ENCODE data around the gene COPS9.

COPS9 gene

DNA sequence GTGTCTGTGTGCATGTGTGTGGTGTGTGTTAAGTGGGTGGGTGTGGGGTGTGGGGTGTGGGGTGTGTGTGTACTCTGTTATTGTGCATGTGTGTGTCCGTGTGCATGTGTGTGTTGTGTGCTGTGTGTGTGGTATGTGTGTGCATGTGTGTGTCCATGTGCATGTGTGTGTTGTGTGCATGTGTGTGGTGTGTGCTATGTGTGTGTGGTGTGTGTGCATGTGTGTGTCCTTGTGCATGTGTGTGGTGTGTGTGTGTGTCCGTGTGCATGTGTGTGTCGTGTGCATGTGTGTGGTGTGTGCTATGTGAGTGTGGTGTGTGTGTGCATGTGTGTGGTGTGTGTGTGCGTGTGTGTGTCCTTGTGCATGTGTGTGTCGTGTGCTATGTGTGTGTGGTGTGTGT is 11.3 kb upstream of the COPS9 start:
- no peak for DNase-seq

DNA sequence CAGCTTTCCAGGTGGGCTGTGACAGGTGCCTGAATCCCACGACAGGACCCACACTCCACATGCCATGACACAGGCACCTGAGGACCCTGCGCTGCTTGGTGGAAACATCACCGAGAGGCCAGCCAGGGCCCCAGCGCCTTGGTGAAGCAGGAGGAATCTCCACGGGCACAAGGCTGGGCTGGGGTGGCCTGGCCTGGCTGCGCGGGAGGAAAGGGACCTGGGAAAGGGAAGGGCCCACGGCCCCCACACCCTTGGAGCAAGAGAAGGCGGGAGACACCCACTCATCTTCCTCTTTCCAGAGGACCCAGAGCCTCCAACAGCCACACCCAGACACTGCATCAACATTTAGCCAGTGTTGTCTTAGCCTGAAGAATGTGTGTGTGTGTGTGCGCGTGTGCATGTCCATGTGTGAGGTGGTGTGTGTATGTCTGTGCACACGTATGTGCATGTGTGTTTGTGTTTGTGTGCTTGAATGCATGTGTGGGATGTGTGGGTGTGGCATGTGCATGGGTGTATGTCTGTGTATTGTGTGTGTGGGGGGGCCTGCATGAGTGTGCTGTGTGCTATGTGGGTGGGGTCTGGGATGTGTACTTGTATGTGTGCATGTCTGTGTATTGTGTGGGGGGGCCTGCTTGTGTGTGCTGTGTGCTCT is 10.6 kb upstream of the COPS9 start:
- DNase-seq: no peak

DNA sequence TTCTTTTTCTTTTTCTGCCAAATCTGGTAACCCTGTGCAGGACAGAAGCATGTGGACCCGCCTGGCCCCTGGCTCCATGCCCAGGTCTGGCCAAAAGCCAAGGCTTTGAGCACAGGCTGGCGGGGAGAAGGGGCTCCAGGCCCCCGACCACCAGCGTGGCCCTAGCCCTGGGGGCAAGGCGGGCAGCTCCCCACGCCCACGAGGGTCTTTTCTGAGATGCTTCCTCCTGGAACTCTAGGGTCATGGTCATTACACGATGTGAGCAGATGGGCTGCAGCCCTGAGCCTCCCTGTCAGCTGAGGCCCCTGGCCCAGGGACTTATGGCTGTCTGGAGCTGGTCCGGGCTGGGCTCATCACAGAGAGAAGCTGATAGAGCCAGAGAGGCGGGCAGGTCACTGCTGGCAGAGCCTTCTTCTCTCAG is 10.0 kb upstream of the COPS9 start:
- no peak for DNase-seq

DNA sequence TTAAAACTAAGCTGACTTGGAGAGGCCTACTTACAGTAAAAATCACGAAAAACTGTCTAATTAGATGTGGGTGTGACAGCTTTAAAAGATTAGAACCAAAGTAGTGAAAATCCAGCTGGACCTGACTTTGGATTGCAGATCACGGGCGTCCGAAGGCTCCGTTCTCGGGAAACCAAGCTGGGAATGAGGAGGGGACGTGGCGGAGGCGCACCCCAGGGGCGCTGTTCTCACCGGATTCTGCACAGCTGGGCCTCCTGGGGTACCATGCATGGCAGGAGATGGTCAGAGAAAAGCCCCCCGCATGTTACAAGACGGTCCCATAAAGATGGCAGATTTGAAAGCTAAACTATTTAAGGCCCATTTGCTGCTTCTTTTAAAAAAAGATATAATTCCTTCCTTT is 9.4 kb upstream of the COPS9 start:
- no peak for DNase-seq

DNA sequence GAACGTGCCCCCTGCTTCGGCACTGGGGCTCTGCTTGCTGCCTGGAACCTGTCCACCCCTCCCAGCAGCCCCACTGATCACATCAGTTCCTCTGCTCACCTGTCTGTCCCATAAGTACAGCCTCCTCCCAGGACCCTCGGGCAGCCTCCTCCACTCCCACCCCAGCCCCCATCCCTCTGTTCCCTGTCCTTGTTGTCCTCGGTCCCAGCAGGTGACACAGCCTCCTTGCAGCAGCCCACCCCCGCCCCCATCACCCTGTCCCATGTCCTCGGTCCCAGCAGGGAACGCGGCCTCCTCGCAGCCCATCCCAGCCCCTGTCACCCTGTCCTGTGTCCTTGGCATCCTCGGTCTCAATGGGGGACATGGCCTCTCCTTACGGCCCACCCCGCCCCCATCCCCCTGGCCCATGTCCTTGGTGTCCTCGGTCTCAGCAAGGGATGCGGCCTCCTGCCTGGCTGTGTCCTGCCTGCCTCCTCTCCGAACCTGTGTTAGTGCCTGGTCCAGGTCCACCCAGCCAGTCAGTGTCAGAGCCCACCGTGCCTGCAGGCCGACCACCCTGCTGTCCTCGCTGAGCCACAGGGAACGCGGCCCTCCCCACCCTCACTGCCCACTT is 8.7 kb upstream of the COPS9 start:
- DNase-seq: no peak

DNA sequence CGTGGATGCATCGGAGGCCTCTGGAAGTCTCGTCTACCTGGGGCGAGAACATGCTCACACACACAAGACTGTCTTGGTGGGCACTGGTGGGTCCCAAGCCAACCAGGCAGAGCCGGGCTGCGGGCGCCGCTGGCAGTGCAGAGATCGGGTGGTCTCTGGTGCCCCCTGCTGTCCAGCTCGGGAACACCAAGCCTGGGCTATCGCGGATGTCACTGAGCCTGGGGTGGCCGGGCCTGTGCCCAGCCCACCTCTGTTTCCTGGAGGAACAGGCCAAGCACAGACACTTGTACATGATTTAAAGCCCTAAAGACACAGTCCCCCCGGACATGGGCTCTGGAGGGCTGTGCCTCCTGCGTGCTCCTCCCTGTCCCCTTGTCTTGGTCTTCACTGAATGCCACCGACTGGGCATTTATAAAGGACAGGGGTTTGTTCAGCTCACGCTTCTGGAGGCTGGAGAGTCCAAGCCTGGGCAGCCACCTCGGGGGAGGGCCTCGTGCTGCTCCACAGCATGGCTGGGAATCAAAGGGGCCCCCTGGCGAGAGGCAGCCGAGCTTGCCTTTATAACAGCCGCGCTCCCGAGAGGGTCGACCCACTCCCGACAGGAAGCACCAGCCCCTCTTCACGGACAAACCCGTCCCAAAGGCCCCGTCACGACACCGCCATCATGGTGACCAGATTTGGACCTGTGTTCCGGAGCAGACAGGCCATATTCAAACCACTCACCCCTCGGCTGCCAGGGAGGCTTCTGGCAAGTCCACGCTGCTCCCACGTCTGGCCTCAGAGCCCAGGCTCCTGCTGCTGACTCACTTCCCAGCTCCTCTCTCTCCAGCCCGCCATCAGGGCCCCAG is 7.9 kb upstream of the COPS9 start:
- DNase-seq: peak; percentile 37

DNA sequence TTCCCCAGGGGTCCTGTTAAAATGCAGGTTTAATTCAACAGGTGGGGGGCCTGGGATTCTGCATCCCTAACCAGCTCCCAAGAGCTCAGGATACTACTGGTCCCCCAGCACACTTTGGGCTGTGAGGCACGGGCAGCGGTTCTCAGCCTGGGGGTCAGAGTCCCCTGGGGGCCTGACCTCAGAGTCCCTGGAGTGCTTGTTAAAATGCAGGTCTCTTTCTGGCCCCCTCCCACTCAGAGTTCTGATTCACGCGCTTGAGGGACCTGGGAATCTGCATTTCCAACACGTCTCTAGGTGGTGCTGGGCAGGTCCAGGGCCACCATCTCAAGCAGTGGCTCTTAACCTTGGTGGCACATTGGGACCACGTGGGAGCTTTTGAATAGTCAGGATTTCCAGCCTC is 7.2 kb upstream of the COPS9 start:
- DNase-seq: no peak

DNA sequence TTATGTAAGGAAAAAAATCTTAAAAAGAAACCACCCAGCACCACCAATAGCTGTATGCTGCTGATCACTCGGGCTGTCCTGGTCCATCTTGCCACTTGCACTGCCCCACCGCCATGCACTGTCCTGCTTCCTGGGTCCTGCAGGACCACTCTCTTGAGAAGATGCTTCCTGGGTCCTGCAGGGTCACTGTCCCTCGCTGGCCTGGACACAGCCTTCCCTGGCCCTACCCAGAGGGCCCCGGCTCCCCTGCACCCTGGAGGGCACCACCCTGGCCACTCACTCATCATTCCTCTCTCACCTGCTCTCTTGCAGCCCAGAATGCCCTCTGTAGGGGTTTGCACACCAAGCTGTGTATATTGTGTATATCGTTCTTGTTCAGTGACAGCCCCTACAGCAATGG is 6.8 kb upstream of the COPS9 start:
- no peak for DNase-seq

DNA sequence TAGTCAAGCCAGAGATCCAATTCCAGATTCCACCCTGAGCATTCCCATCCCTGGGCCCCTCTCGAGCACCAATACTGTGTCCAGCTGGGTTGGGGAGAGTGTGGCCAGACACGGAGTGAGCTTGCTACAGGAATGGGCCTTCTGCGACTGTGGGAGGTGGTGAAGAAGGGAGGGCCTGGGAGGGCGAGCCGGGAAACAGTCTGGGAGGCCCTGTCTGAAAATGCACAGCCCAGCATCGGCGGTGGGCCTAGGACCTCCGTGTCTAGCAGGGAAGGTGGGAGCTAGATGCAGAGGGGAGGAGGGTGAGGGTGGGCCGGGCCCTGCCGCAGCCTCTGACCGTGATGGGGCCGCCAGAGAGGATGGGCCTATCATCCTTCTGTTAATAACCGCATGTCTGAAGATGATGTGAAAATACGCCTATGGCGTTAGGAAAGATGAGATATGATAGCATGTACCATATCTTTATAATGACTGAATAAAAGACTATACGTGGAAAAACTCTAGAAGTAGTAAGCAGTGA is 6.2 kb upstream of the COPS9 start:
- no peak for DNase-seq

DNA sequence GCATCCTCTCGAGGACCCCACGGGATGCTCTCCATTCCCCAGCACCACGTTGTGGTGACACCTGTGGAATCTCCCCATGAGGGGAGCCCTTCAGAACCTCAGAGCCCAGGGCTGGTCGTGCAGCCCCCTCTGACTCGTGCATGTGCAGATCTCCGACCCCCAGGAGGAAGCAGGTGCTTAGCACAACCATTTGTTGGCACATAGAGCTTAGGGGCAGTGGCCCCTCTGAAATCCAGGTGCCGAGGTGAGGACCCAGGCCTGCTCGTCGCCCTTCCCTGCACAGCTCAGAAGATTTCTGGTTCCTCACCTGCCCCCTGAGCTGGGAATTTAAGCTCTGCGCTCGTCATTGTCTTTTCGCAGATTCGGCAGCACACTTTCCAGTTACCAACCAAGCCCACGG is 5.6 kb upstream of the COPS9 start:
- no peak for DNase-seq

DNA sequence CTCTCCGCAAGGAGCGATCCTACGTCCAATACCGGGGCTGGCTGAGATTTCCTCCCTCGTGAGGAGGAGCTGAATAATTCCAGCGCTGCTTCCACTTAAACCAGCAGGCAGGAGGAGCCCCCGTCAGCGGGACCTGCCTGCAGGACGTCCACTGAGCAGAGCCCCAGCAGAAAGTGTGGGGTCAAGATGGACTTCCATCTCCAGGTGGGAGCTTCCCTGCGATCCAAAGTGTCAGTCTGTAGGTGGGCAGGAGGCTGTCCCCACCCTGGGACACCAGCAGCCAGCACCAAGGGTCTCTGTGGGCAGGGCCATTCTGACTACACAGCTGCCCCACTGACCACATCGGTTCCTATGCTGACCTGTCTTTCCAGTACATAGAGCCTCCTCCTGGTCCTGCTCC is 4.8 kb upstream of the COPS9 start:
- no peak for DNase-seq

DNA sequence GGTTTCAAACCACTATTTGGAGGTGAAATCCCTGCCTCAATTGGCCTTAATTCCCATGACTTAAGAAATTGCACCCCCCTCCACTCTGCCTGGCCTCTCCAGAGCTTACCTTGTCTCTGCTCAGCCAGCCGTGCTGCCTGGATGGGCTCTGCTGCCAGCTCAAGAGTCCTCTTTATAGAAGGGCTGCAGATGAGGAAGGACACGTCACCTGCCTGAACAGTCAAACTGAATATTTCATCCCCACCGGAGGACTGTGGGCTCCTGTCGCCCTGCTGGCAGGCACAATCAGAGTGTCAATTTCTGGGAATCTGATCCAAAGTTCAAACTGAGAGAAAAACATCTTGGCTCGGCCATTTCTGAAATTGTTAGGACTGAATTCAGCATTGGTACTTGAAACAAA is 4.4 kb upstream of the COPS9 start, which contains the start of gene OTOS:
Gene OTOS (minus strand): TSS at position 148 of the 400 bp plus-strand sequence. CDS start 332 bp downstream, outside the sequence.
- no peak for DNase-seq

DNA sequence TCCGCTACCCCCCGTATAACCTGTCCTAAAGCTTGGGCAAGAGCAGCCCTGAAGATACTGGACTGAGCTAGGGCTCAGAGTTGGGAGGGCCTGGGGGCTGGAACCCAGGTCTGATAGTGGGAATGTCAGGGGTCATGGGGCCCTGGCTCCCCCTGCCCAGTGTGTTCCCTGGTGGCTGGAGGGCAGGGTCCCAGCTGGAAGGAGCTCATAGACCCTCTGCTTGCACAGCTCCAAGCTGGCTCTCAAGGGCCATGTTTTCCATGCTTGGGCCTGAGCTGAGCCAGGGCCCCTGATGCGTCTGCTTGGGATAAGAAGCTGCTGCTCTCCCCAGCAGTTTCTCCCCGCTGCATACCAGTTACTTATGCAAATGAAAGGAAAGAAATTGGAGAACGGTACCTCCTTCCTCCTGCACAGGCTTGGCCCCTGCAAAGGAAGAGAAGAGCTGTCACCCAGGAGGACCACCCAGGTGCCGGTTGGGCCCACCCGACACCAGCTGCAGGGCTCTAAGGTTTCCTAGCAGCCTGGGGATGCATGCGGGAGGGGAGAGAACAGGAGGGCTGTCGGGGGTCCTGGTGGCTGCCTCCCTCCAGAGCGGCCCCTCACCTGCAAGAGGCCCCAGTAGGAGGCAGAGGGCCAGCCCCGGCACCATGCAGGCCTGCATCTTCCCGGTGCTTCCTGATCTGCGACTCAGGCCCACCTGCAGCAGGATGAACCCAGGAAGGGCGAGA is 3.7 kb upstream of the COPS9 start:
- DNase-seq: no peak

DNA sequence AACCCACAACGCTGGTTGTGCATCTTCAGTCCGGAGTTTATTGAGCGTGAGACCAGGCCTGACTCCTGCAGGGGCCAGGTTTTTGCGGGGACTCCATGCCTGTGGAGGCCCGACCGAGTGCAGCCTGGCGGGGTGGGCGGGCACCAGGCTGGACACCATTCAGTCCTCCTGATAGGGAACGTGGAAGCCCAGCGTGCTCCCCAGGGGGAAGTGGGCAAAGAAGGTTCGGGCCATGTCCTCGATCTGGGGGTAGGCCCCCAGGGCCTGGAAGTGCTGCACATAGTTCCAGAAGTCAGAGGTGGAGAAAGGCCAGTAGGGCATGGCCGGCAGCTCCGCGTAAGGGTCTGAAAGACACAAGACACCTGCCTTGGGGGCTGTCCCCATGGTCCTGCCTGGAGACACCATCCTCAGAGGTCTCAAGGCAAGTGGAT is 2.9 kb upstream of the COPS9 start:
- no peak for DNase-seq

DNA sequence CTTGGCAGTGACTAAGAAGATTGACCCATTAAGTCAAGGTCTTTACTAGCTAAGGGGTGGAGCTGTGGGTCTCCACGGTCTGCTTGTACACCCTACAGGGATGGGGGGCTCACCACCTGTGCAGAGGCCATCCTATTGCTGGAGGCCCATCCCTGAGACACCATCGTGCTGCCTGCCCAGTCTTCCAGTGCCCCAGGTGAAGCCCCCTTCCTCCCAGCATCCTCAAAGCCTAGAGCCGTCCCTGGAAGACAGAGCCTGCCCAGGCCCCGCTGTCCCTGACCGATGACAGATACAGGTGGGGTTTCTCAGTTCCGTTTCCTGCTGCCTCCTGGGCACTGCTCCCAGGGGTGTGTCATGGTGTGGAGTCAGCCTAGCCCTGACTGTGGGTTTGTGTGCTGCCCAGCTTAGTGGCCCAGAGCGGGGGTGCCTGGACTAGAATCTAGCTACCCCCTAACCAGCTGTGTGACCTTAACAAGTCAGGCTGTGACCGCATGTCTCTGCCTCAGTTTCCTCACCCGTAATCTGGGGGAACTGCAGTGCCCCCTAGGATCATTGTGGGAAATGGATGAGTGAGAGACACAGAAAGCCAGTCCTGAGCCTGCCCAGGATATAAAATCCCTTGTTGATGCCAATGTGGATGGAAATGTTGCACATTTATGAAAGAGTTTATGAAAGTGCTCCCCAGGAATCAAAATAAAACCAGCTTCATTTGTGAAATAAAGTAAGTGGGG is 2.3 kb upstream of the COPS9 start:
- DNase-seq: no peak

DNA sequence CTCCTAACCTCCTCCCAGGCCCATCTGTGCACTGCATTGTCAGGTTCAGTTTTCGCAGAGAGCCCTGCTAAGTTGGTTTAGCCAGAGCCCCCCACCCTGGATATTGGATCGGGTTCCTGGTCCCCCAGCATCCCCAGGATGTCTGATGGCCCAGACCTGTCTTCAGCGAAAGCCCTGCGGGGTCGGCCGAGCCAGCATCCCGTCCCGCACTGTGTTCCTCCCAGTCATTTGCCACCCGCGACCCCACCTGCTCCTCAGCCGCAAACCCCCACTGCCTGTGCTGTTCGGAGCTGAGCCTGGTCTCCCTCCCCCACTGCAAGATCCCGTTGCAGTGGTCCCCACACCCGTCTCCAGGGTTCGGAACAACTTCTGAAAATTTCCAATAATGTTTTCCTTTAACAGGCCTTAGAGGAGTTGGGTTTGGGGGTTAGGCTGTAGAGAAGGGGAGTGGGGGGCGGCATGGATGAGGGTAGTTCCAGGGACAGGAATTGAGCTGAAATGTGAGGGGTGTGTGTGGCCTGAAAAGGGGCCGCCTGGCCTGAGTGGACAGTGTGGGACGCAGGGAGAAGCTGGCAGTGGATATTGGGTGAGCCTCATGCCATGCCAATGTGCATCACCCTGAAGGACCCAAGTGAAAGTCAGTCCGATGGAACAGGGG is 1.6 kb upstream of the COPS9 start:
- no peak for DNase-seq

DNA sequence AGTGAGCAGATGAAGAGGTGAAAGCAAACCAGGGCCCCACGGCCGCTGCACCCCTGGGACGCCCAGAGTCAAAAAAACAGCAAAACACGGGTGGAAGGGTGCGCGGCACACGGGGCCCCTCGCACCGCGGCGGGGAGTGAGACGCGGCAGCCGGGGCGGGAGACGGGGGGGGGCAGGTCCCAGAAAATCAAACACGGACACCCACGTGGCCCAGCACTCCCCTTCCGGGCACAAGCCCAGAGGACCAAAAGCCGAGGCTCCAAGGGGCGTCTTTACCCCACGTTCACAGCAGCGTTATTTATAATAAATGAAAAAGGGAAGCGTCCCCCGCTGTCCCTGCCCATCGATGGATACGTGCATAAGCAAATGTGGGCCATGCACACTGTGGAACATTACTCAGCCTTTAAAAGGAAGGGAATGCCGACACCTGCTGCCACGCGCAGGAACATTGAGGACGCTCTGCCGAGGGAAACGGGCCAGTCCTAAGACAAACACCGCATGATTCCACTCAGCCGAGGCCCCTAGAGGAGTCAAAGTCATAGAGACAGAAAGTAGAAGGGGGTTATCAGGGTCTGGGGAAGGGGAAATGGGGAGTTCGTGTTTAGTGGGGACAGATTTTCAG is 677 bp upstream of the COPS9 start:
- no peak for DNase-seq

DNA sequence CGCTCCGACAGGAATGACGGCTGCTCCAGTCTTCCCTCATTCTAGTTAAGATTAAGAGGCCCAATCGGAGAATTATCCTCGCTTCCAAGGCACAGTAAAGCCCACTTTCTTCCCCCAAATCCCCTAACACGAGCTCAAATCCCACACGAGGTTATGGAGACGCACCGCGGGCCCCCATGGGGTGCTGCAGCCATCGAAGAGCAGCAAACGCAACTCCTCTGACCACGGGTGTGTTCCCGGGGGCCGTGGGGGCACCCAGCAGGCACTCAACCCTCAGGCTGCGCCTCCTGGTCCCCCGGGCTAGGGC is 446 bp downstream of the COPS9 start:
- no peak for DNase-seq

DNA sequence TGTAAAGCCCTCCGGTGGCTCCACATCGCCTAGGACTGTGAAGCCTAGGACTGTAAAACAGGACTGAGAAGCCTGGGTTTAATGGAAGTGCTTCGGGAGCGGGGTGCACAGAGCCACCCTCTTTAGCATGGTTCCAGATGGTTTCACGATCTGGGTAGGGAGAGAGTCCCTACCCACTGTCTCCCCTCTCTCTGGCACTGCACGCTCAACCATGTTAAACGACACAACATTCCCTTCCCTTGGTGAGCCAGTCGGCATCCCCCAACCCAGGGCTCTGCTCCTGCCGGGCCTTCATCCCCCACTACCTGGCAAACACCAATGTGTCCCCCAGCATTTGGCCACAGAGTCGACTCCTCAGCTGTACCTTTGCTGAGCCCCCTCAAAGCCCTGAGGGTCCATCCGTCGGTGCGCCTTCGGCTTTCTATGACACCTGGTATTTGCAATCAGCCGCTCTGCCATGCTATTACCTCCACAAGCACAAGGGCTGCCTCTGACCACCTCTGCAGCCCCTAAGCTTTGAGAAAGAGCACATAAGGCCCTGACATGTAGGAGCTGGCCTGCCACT is 1.1 kb downstream of the COPS9 start:
- DNase-seq: no peak

DNA sequence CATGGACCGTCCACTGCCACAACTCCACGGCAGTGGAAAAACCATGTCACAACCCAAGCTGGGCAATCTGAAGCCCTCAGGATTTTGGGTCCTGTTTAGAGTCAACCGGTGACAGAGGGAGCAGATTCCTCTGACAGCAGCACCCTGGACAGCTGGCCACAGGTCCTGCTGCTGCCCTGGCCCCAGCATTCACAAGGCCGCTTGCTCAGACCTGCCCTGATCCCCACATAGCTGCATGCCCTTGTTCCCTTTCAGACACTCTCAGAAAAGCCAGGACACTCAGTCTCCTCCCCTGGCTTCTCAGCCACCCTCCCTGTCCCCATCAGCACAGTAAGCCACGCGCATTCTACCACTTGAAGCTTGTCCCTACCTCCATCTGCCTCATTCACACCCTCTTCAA is 1.6 kb downstream of the COPS9 start:
- no peak for DNase-seq

DNA sequence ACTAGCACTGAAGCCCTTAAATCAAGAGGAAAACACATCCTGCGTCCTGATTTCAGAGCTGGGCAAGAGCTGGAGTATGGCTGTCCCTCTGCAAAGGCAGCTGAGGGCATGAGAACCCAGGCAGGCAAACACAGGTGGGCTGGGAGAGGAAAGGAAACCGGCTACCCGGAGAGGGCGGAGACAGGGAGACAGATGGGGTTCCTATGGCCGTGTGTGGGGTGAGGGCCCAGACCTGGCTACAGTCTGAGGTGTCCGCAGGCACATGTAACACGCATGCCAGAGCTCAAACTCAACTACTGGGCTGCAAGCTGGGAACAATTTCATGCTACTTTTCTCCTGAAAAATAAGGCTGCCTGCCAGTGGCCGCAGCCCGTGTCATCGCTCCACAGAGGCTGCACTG is 2.7 kb downstream of the COPS9 start:
- DNase-seq: no peak
